NCI-H748 (cell line): ENCODE data around the gene TSPO2.

ENCODE experiments used
- DNase-seq: peaks from one replicate; lab custom pipeline; 2025; ENCODE audit not compliant: unreplicated experiment; lab: John Stamatoyannopoulos, UW

Gene TSPO2

DNA sequence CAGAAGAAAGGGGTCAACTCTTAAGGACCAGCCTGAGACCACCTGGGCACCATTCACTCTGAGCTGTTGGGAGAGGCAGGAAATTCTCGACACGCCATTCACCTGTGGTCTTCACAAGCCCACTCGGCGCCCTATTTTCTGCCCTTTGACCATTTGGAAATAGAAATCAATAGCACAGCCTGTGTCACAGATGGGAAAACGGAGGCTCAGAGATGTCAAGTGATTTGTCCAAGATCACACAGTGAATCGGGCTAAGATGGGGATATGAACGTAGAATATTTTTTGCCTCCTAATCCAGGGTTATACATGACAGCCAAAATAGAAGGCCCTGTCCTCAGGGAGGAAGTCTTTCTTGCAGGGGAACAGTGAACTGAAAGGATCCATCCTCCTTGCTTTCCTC lies 7.7 kb downstream of the TSPO2 start:
- DNase-seq: no peak

- DNase-seq: no peak
Observed at GRCh38 chr6:41050536-41050935, 8.3 kb downstream of the TSPO2 start.

GRCh38 chr6:41051873-41052272 lies 9.6 kb downstream of the TSPO2 start:
- no peak for DNase-seq

DNA sequence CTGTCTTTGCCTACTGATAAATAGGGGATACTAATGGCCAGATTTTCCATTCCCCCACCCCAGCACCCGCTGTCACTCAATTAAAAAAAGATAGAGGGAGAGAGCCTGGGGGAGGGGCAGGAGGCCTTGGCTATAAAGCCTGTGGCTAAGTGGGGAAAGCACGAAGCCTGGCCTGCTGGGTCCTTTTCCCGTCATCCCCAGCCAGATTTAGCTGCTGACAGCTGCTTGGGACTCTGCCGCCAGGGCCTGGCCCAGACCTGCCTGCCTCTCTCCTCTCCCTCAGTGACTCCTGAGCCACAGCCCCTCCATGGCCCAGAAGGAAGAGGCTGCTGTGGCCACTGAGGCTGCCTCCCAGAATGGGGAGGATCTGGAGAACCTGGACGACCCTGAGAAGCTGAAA lies 10.8 kb downstream of the TSPO2 start, which contains the start of gene APOBEC2:
APOBEC2 (plus strand) TSS at position 162 of the 400 bp plus-strand sequence; CDS start at position 308, 146 bp downstream.
- DNase-seq: no peak

DNA sequence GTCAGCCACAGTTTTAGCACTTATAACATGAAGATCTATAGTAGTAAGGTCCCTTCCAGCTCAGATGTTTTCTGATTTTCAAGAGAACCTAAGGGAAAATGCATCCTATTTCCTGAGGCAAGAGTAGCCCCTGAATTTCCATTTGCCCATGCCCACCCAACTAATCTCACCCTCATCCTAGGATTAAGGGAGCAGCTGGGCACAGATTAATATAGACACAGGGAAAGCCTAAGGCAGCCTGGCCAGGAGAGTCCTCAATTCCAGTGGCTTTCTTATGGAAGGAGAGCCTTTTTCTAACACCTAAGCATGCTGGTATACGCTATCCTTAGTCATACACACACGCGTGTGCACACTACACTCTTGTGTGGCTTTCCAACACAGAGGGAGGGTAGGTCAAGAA lies 12.2 kb downstream of the TSPO2 start:
- DNase-seq: no peak

- peak; percentile 29 for DNase-seq
Observed at GRCh38 chr6:41055149-41055548, 12.9 kb downstream of the TSPO2 start.

DNA sequence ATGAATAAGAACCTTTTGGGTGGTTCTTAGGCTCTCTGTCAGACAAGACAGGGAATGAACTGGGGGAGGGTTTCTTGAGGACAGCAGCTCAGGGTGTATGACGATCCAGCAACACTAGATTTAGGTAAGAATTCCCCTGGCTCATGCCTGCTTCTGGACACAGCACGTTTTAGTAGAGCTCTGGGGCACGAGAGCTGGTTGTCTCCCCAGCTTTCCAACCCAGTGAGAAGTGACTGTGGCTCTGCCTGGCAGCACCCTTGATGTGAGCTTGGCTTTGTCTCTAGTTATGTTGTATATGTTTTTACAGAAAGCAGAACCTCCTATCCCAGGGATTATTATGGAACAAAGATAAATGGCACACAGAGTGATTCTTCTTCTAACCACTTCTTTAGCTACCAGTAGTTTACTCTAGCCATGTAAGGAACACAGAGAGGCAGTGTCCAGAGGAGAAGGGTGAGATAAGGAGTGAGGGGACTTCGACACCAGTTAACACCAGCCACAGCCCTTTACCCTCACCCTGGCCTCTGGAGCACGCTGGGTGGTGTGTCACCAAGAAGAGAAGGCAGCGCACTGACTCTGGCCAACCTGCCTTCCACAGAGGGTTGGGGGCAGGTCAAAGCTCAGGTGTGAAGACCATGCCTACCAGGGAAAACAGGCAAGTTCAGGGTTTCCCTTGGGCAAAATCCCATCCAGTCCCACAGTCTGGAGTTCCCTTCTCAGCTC lies 14.7 kb downstream of the TSPO2 start:
- DNase-seq: no peak

DNA sequence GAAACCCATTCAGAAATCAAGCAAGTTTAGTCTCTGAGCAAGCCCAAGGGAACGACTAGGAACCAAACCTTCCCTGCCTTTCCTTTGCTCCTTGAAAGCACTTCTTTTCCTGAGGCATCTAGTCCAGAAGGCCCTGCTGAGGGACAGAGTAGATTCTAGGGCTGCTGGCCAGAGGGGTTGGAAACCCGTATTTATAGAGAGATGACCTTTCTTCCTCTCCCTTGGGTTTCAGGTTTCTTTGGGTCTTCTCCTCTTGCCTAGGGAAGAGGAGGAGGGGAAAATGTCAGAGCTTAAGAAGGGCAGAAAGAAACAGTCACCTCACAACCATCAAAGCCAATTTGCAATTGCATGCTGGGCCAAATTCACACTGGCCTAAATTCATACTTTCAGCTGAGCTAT lies 16.5 kb downstream of the TSPO2 start:
- no peak for DNase-seq

- DNase-seq: no peak
Observed at GRCh38 chr6:41059556-41059955, 17.3 kb downstream of the TSPO2 start.

GRCh38 chr6:41061196-41061726 lies 19.0 kb downstream of the TSPO2 start:
- DNase-seq: no peak

- DNase-seq: no peak
Observed at GRCh38 chr6:41062056-41062455, 19.8 kb downstream of the TSPO2 start.

GRCh38 chr6:41063884-41064285 lies 21.6 kb downstream of the TSPO2 start:
- DNase-seq: no peak

DNA sequence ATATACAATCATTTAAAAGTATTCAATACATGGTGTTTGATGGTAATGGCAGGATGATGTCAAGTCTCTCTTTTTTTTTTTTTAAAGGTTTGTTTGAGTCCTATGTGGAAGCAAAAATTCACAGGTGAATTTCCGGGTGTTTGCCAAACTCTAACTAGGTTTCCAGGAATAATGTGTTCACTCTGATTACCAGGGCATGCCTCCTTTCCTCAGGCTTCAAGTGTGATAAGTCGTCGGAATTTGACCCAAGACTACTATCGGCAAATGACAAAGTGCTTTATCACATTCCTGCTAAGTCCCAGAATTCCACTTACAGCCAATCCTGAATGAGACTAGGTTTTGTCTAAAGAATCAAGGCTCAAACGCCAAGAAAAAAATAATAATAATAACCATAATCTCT lies 22.6 kb downstream of the TSPO2 start:
- no peak for DNase-seq

DNA sequence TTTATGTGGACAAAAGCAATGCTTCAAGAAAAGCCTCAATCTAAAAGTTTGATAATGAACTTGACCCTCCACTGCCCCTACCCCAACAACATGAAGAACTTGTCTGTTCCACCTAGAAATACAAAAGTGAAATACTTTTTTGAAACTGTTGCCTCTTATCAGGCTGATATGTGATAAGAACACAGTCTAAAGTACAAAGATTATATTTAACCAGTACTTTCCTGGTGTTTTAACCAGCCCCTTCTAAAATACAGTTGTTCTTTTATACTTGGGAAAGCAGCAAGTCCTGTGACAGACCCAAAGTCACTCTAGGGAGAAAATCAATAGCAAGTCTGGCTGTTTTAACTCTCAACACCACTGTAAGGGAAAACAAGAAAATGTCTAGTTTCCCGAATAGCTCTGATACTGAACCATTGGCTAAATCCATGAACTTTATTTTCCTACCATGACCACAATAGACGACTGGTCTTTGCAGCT lies 23.3 kb downstream of the TSPO2 start:
- no peak for DNase-seq

GRCh38 chr6:41066867-41067304 lies 24.6 kb downstream of the TSPO2 start:
- DNase-seq: peak; percentile 75

GRCh38 chr6:41071501-41071922 lies 29.2 kb downstream of the TSPO2 start:
- no peak for DNase-seq

- DNase-seq: peak; percentile 100
Observed at GRCh38 chr6:41071923-41072835, 29.9 kb downstream of the TSPO2 start, which contains the start of gene OARD1. OARD1 (minus strand) TSS chr6:41072356; CDS start chr6:41071634, 722 bp downstream.

- DNase-seq: peak; percentile 100
Observed at GRCh38 chr6:41072836-41073202, 30.6 kb downstream of the TSPO2 start, which contains the start of gene NFYA. NFYA (plus strand) TSS chr6:41072974; CDS start chr6:41079090, 6,116 bp downstream.

DNA sequence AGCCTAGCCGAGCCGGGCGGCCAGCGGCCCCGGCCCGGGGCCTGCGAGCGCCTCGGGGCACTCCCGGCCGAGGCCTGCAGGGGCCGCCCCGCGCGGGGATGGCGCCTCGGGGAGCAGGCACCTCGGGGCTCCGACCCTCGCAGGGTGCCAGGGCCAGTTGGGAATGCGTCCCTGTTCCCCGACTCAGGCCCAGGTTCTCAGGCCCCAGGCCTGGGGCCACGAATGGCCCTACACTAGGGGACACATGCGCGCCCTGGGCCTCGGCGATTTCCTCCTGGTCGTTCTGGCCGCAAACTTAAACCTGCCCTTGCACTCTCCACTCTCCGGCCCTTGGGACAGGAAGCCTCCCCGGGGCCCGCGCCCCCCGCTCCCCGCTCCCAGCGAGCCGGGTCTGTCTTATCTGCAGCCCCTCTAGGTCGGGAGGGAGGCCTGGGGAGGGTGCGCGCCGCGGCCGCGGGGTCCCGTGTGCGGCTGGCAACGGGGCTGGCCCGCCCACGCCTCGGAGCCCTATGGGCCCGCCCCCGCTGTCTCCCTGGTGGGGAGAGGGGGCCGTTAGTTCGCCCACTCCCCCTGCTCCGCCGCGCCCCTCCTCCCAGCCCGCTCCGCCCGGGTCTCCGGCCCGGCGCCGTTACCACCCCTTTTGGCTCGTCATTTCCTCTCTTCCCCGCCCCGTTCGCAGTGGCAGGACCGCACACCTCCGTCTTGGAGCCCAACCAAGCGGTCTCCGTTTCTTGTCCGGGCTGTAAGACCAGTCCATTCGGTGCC lies 31.1 kb downstream of the TSPO2 start:
- peak; percentile 95 for DNase-seq

DNA sequence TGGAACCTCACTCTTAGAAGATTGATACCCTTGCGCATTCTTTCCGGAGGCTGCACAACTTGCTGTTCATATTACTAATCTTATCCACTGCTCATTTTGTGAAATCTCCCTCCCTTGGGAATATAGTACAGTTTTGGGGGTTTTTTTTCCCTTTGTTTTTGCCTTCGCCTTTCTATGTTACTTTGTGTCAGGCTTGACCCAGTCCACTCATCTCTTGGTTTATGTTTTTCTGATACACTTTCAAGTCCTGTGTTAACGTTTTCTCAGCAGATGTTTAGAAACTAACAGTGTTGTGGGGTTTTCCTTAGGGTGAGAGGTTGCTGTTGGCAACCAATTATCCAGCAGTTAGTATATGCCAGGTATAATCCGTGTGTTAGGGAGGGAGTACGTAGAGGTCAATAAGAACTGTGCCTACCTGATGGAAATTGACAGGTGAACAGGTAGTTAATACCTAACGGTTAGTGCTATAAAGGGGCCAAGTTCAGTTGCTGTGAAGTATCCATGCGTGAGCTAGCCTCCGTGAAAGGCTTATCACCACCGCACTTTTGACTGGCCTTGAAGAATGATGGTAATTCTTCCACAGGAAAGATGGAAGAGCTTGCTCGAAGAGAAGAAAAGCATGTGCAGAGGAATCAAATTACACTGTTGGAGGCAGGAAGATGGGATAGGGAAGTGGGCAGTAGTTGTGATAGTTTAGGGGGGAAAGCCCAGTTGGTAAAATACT lies 31.9 kb downstream of the TSPO2 start:
- peak; percentile 77 for DNase-seq
